AG09309 (cell line): ENCODE results near the gene MBP.

Source experiments
- DNase-seq: peaks from one replicate; pipeline ENCODE4 v3.0.0-alpha.2; 2010; ENCODE audit warnings: low read depth
- H3K4me3 ChIP-seq: 2 replicates; pipeline ENCODE4 v1.5.1; 2011; ENCODE audit warnings: mild to moderate bottlenecking, low read depth, low read length, moderate library complexity; ENCODE audit not compliant: control insufficient read depth
- TF ChIP-seq, protein P1 (sequence below): IDR thresholded peaks from 2 replicates; pipeline ENCODE4 v1.5.1; 2011; ENCODE audit warnings: mild to moderate bottlenecking, low read depth, low read length, inconsistent platforms; ENCODE audit not compliant: insufficient read depth, control insufficient read depth; ENCODE audit errors: missing control alignments

The MBP gene

GRCh38 chr18:77055429-77056300, 76.9 kb downstream of the MBP start:
- TF ChIP-seq, protein P1, sequence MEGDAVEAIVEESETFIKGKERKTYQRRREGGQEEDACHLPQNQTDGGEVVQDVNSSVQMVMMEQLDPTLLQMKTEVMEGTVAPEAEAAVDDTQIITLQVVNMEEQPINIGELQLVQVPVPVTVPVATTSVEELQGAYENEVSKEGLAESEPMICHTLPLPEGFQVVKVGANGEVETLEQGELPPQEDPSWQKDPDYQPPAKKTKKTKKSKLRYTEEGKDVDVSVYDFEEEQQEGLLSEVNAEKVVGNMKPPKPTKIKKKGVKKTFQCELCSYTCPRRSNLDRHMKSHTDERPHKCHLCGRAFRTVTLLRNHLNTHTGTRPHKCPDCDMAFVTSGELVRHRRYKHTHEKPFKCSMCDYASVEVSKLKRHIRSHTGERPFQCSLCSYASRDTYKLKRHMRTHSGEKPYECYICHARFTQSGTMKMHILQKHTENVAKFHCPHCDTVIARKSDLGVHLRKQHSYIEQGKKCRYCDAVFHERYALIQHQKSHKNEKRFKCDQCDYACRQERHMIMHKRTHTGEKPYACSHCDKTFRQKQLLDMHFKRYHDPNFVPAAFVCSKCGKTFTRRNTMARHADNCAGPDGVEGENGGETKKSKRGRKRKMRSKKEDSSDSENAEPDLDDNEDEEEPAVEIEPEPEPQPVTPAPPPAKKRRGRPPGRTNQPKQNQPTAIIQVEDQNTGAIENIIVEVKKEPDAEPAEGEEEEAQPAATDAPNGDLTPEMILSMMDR = no peak
- H3K4me3 ChIP-seq = no peak overlapping the region
- DNase-seq = no peak

DNA sequence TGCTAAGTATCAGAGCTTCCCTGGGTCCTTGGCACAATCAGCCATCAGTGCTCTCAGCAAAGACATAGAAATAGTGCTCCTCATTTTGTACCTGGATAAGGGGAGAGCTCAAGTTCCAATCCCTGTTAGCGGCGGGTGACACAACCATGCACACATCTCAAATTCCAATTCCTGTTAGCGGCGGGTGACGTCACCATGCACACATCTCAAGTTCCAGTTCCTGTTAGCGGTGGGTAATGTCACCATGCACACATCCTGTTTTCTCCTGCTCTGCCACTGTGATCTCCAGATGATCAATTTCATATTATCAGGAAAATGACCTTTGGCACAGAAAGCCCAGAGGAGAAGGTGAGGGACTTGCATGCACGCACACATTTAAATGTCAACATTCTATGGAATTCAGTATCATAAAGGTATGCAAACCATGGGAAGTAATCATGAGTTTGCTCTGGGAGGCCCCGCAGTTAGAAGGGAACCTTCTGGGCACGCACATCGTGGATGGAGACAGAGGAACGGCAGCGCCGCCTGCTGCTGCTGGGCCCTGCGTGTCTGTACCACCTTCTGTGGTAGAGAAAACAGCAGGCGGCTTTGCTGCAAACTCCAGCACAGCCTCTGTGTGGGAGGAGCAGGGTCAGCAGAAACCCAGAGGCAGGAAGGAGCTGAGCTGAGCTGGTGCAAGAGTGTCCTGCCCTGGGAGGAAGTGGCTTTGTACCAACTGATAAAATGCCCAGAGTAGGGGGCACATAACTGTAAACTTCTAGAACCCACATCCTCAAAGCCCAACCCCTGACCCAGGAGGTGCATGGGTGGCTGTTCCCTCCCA, 77.8 kb downstream of the MBP start:
- no peak overlapping the region for H3K4me3 ChIP-seq
- DNase-seq = no peak
- TF ChIP-seq, protein P1 = peak; percentile 18

- no peak overlapping the region for H3K4me3 ChIP-seq
- no peak for DNase-seq
- TF ChIP-seq, protein P1 = no peak
Measured at GRCh38 chr18:77054288-77054605, 78.3 kb downstream of the MBP start.

DNA sequence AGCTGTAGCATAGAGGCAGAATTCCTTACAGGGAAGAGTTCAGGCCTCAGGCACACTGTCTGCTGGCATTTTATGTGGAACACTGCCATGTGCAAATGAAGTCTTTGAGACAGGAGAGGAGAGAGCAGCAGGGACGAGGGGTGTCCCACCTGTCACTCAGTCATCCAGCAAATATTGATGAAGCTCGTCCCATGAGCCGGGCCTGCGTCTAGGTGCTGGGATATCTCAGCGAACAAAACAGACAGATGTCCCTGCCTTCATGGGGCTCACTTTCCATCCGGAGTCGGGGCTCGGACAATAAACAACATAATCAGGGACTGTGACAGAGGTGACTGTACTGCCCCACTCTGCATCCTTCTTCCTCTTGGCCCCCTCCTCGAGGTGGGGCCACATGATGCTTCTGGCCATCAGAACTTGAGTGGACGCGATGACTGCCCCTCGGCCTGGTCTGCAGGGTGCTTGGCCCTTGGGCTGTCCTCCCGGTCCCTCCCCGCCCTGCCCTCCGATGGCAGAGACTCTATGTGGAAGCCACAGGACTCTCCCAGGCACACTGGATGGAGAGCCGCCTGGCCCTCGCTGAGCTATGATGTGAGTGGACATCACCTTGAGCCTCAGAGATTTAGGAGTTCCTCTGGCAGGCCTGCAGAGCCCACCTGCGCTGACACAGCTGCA, 78.8 kb downstream of the MBP start:
- H3K4me3 ChIP-seq = no peak overlapping the region
- TF ChIP-seq, protein P1 = no peak
- DNase-seq = no peak

- H3K4me3 ChIP-seq = no peak overlapping the region
- TF ChIP-seq, protein P1 = no peak
- no peak for DNase-seq
Measured at GRCh38 chr18:77052983-77053309, 79.6 kb downstream of the MBP start.

DNA sequence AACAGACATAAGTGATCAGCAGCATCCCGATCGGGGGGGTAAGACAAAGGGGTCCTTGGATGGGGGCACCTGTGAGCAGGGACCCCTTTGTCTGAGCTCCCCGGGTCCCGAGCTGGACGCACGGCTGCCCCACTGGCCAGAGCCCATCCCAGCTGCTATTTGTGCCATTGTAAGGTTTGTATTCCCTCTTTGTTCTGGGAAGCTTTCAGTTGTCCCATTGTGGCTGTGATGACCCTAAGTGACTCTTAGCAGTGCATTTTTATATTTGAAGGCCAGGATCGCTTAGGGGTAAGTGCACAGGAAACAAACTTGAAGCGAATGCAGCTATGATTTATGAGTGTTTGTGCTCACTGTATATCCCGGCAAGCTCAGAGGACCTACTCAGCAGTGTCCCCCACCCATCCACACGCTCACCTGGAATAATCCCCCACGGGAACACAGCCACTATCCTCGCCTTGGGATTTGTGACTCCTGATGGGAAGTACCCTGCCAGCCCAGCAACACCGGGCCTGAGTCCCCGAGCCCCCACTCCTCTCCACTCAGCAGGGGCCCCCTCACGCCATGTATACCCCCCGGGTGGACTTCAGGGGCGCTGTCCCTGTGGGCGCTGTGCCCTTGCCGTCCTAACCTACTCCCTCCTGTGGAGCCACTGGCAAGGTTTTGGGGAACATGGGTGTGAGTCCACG, 80.1 kb downstream of the MBP start:
- TF ChIP-seq, protein P1 = no peak
- DNase-seq = no peak
- H3K4me3 ChIP-seq = no peak overlapping the region
